SU-DHL-6 (cell line): ENCODE results near the gene TMEM163.

Experiments
- H2AFZ ChIP-seq: fragments of 200-600 bp; sonication (generic); 2 replicates; pipeline ENCODE4 v1.6.1; 2014; ENCODE audit warnings: low read depth, mild to moderate bottlenecking, moderate library complexity, mixed read lengths, antibody characterized with exemption, low read length; ENCODE audit not compliant: severe bottlenecking
- H3F3A ChIP-seq: fragments of 200-600 bp; shearing (Covaris generic); 2 replicates; pipeline ENCODE4 v1.6.0; 2016; ENCODE audit warnings: antibody characterized with exemption, mild to moderate bottlenecking; ENCODE audit not compliant: insufficient read depth
- H3K27ac ChIP-seq: fragments of 200-600 bp; sonication (generic); 2 replicates; pipeline ENCODE4 v1.5.1; 2016; ENCODE audit warnings: low read depth, mild to moderate bottlenecking, low read length, moderate library complexity, mixed read lengths
- H3K27me3 ChIP-seq: fragments of 200-600 bp; sonication (generic), shearing (Covaris generic); 2 replicates; pipeline ENCODE4 v1.6.0; 2014; ENCODE audit warnings: mild to moderate bottlenecking, low read length
- H3K36me3 ChIP-seq: fragments of 200-600 bp; sonication (generic); 2 replicates; pipeline ENCODE4 v1.6.1; 2014; ENCODE audit warnings: mild to moderate bottlenecking, low read length, mixed read lengths
- H3K4me2 ChIP-seq: fragments of 300-600, 200-600 bp; shearing (Covaris generic), sonication (generic); 2 replicates; pipeline ENCODE4 v1.6.0; 2014; ENCODE audit warnings: low read length, low read depth, mild to moderate bottlenecking; ENCODE audit not compliant: poor library complexity, severe bottlenecking
- H3K4me3 ChIP-seq: fragments of 200-600 bp; sonication (generic); 2 replicates; pipeline ENCODE4 v1.5.1; 2014; ENCODE audit warnings: antibody characterized with exemption, low read length, mild to moderate bottlenecking, mixed read lengths; ENCODE audit not compliant: insufficient read depth, poor library complexity, severe bottlenecking
- H3K79me2 ChIP-seq: fragments of 200-600 bp; sonication (generic); 2 replicates; pipeline ENCODE4 v1.6.1; 2014; ENCODE audit warnings: mild to moderate bottlenecking, low read length, moderate library complexity; ENCODE audit not compliant: insufficient read depth
- H3K9ac ChIP-seq: fragments of 200-600 bp; sonication (generic); 2 replicates; pipeline ENCODE4 v1.7.0; 2014; ENCODE audit warnings: mild to moderate bottlenecking, low read length
- H3K9me2 ChIP-seq: fragments of 200-600 bp; sonication (generic); replicated peaks from 2 replicates; pipeline ENCODE4 v1.6.1; 2014; ENCODE audit warnings: low read length; ENCODE audit not compliant: insufficient read depth
- H3K9me3 ChIP-seq: fragments of 200-600 bp; sonication (generic); 2 replicates; pipeline ENCODE4 v1.6.1; 2014; ENCODE audit warnings: low read length, mixed read lengths; ENCODE audit not compliant: insufficient read depth
- H4K20me1 ChIP-seq: fragments of 200-600 bp; sonication (generic); 2 replicates; pipeline ENCODE4 v1.6.1; 2014; ENCODE audit warnings: low read depth, mild to moderate bottlenecking, antibody characterized with exemption, low read length, moderate library complexity, mixed read lengths
- CTCF ChIP-seq: fragments of 200-600 bp; sonication (generic); IDR thresholded peaks from one replicate; pipeline ENCODE4 v1.5.1; 2017; ENCODE audit warnings: antibody characterized with exemption, mild to moderate bottlenecking, low read length, moderate library complexity; ENCODE audit not compliant: insufficient read depth, poor library complexity, severe bottlenecking
- EZH2phosphoT487 ChIP-seq: fragments of 200-600 bp; sonication (generic), shearing (Covaris generic); conservative IDR thresholded peaks from 2 replicates; pipeline ENCODE4 v1.6.1; 2018; ENCODE audit warnings: mild to moderate bottlenecking, antibody characterized with exemption, low read length, moderate library complexity, mixed read lengths

TMEM163 gene

GRCh38 chr2:134630504-134631159 is 88.2 kb downstream of the TMEM163 start:
- Histone ChIP-seq H3K9ac (no peak overlapping the region), H2AFZ (no peak overlapping the region), H3K4me3 (no peak overlapping the region), H3K79me2 (no peaks in the 10 kb centered on the region), H3K9me2 (no peaks in the 10 kb centered on the region), H3K27ac (no peak overlapping the region), H3K9me3 (no peaks in the 10 kb centered on the region), H3K4me2 (no peak overlapping the region), H3K36me3 (no peaks in the 10 kb centered on the region), H3K27me3 (no peaks in the 10 kb centered on the region), H4K20me1 (no peaks in the 10 kb centered on the region), H3F3A (no peaks in the 10 kb centered on the region)
- TF ChIP-seq EZH2phosphoT487 (no peak), CTCF (no peak)

DNA sequence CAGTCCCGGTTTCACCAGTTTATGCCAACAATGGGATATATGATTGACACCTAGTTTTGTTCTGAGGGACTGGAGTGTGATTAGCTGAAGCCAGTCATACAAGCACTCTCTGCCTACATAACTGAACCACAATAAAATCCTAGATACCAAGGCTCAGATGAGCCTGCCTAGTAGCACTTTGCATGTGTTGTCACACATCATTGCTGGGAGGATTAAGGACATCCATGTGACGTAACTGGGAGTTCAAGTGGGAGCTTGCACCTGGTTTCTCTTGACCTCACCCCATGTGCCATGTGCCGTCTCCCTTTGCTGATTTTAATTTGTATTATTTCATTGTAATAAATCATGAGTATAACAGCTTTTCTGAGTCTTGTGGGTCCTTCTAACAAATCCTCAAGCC is 90.3 kb downstream of the TMEM163 start:
- Histone ChIP-seq H4K20me1 (no peaks in the 10 kb centered on the region), H3K4me3 (no peak overlapping the region), H3K9ac (no peak overlapping the region)

DNA sequence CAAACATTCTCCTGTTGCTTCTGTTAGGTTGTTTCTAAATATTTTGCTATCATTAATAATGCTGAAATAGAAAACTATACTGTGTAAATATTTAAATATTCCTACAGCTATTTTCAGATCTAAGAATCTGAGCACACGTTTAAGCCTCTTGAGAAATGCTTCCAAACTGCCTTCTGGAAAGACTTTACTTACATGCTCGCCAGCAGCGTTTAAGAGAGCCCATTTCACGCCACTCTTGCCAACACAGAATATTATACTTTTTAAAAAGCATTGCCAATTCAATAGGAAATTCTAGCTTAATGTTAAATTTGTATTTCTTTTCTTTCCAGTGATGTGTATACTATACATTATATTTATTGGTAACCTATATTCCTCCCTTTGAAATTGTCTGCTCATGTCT is 92.0 kb downstream of the TMEM163 start:
- H4K20me1 ChIP-seq, result no peaks in the 10 kb centered on the region
- TF ChIP-seq EZH2phosphoT487, result no peak
- TF ChIP-seq CTCF, result no peak

More for the DNA sequence above, 90.3 kb downstream of the TMEM163 start:
- H2AFZ ChIP-seq, result no peak overlapping the region
- no peaks in the 10 kb centered on the region for H3K9me2 ChIP-seq
- no peaks in the 10 kb centered on the region for H3K27me3 ChIP-seq
- TF ChIP-seq EZH2phosphoT487 (no peak), CTCF (no peak)
- no peak overlapping the region for H3K27ac ChIP-seq
- no peaks in the 10 kb centered on the region for H3K36me3 ChIP-seq
- no peak overlapping the region for H3K4me2 ChIP-seq
- no peaks in the 10 kb centered on the region for H3F3A ChIP-seq
- H3K9me3 ChIP-seq, result no peaks in the 10 kb centered on the region
- no peaks in the 10 kb centered on the region for H3K79me2 ChIP-seq

More for the DNA sequence above, 92.0 kb downstream of the TMEM163 start:
- no peaks in the 10 kb centered on the region for H3K79me2 ChIP-seq
- H3K9me3 ChIP-seq, result no peaks in the 10 kb centered on the region
- H3K36me3 ChIP-seq, result no peaks in the 10 kb centered on the region
- H3K4me2 ChIP-seq, result no peak overlapping the region
- H3K27ac ChIP-seq, result no peak overlapping the region
- H3K4me3 ChIP-seq, result no peak overlapping the region
- H3K9me2 ChIP-seq, result no peaks in the 10 kb centered on the region
- H3K27me3 ChIP-seq, result no peaks in the 10 kb centered on the region
- no peak overlapping the region for H2AFZ ChIP-seq
- H3K9ac ChIP-seq, result no peak overlapping the region
- H3F3A ChIP-seq, result no peaks in the 10 kb centered on the region
